ENCODE measurements around the gene COL6A2. TPM values are rescaled to one million over a fixed set of nuclear protein-coding genes. Genes with fewer than 3 reads are reported as not detected.

Gene COL6A2
- total RNA-seq, 5 donors from 2014 or later (not counting 1 experiment from before 2014, with no cell fraction given) = 33.8 to 85.2 (median 60.7) TPM

GRCh38 chr21:46061063-46061462 is 36.8 kb upstream of the COL6A2 start:
- 63% methylated on average over 3 of the region's 6 CpGs for WGBS (ENCODE audit: insufficient coverage)

GRCh38 chr21:46061518-46061917 is 36.4 kb upstream of the COL6A2 start:
- Mint-ChIP-seq H3K4me1 (peaks cover 20 to 30% (median 23%) of the 10 kb centered on the region in 3 donors), H3K9me3 (no peaks in the 10 kb centered on the region), H3K27ac (no peak overlapping the region), H3K4me3 (no peak overlapping the region), H3K27me3 (peaks cover 30 to 70% of the 10 kb centered on the region in 2 donors), H3K36me3 (no peaks in the 10 kb centered on the region)
- Histone ChIP-seq H3K27me3 (replicated peaks in 1 of 2; ENCODE audit: control insufficient read depth in 2 of 2, extremely low read depth in 1 of 2, insufficient read depth in 2 of 2, low read length in 1 of 2) (peaks cover 0 to 90% of the 10 kb centered on the region in 2 experiments), H3K4me1 (ENCODE audit: control insufficient read depth in 1 of 2, extremely low read depth in 1 of 2, insufficient read depth in 2 of 2, low read length in 2 of 2) (peaks cover 5 to 36% of the 10 kb centered on the region in 2 experiments), H3K36me3 (ENCODE audit: control insufficient read depth in 2 of 2, extremely low read depth in 1 of 2, insufficient read depth in 1 of 2, low read length in 1 of 2) (no peaks in the 10 kb centered on the region), H3K27ac (ENCODE audit: low read length) (no peak overlapping the region), H3K9me3 (no peaks in the 10 kb centered on the region), H3K4me3 (ENCODE audit: control insufficient read depth in 1 of 2, extremely low read depth in 1 of 2, low read length in 1 of 2) (no peak overlapping the region)
- WGBS (ENCODE audit: insufficient coverage) = 79% methylated on average over 4 of the region's 6 CpGs
- DNase-seq (peak in 1 of 35 experiments; percentile 3), ATAC-seq (replicated peaks in 1 of 4) (no peak)
- ChIA-PET POLR2A (no interaction called here), CTCF (no interaction called here)

More at GRCh38 chr21:46061063-46061462, 36.8 kb upstream of the COL6A2 start:
- Mint-ChIP-seq H3K27me3 (peaks cover 28 to 68% of the 10 kb centered on the region in 2 donors), H3K27ac (no peak overlapping the region), H3K9me3 (no peaks in the 10 kb centered on the region), H3K36me3 (no peaks in the 10 kb centered on the region), H3K4me1 (peaks cover 19 to 27% (median 22%) of the 10 kb centered on the region in 3 donors), H3K4me3 (no peak overlapping the region)
- Histone ChIP-seq H3K27ac (ENCODE audit: low read length) (no peak overlapping the region), H3K4me3 (ENCODE audit: control insufficient read depth in 1 of 2, extremely low read depth in 1 of 2, low read length in 1 of 2) (no peak overlapping the region), H3K27me3 (replicated peaks in 1 of 2; ENCODE audit: control insufficient read depth in 2 of 2, extremely low read depth in 1 of 2, insufficient read depth in 2 of 2, low read length in 1 of 2) (peaks cover 0 to 90% of the 10 kb centered on the region in 2 experiments), H3K4me1 (ENCODE audit: control insufficient read depth in 1 of 2, extremely low read depth in 1 of 2, insufficient read depth in 2 of 2, low read length in 2 of 2) (peaks cover 5 to 37% of the 10 kb centered on the region in 2 experiments), H3K36me3 (ENCODE audit: control insufficient read depth in 2 of 2, extremely low read depth in 1 of 2, insufficient read depth in 1 of 2, low read length in 1 of 2) (no peaks in the 10 kb centered on the region), H3K9me3 (no peaks in the 10 kb centered on the region)
- no peak for DNase-seq
- CTCF ChIA-PET = no interaction called here
- ATAC-seq (replicated peaks in 1 of 4) = no peak
- POLR2A ChIA-PET = no interaction called here

- no peak overlapping the region for H3K4me3 ChIP-seq (ENCODE audit: control insufficient read depth in 1 of 2, extremely low read depth in 1 of 2, low read length in 1 of 2)
- H3K27ac ChIP-seq (ENCODE audit: low read length) = no peak overlapping the region
- H3K27me3 Mint-ChIP-seq = peaks cover 30 to 70% of the 10 kb centered on the region in 2 donors
- ChIA-PET POLR2A (no interaction called here), CTCF (no interaction called here)
- no peaks in the 10 kb centered on the region for H3K9me3 ChIP-seq
- peaks cover 5 to 32% of the 10 kb centered on the region in 2 experiments for H3K4me1 ChIP-seq (ENCODE audit: control insufficient read depth in 1 of 2, extremely low read depth in 1 of 2, insufficient read depth in 2 of 2, low read length in 2 of 2)
- no peaks in the 10 kb centered on the region for H3K9me3 Mint-ChIP-seq
- no peaks in the 10 kb centered on the region for H3K36me3 Mint-ChIP-seq
- H3K27ac Mint-ChIP-seq = no peak overlapping the region
- H3K36me3 ChIP-seq (ENCODE audit: control insufficient read depth in 2 of 2, extremely low read depth in 1 of 2, insufficient read depth in 1 of 2, low read length in 1 of 2) = no peaks in the 10 kb centered on the region
- ATAC-seq (replicated peaks in 1 of 4) (no peak), DNase-seq (no peak)
- H3K4me1 Mint-ChIP-seq = peaks cover 19 to 30% (median 22%) of the 10 kb centered on the region in 3 donors
- H3K27me3 ChIP-seq (replicated peaks in 1 of 2; ENCODE audit: control insufficient read depth in 2 of 2, extremely low read depth in 1 of 2, insufficient read depth in 2 of 2, low read length in 1 of 2) = peaks cover 0 to 90% of the 10 kb centered on the region in 2 experiments
- WGBS (ENCODE audit: insufficient coverage) = 100% methylated on average over 3 of the region's 5 CpGs
- H3K4me3 Mint-ChIP-seq = no peak overlapping the region
These were observed 36.0 kb upstream of the COL6A2 start for GRCh38 chr21:46061950-46062349.

GRCh38 chr21:46062471-46063211 is 35.3 kb upstream of the COL6A2 start:
- ChIA-PET POLR2A (no interaction called here), CTCF (no interaction called here)
- Mint-ChIP-seq H3K9me3 (no peaks in the 10 kb centered on the region), H3K4me1 (peaks cover 13 to 23% (median 15%) of the 10 kb centered on the region in 3 donors), H3K4me3 (no peak overlapping the region), H3K36me3 (no peaks in the 10 kb centered on the region), H3K27me3 (peaks cover 30 to 64% of the 10 kb centered on the region in 2 donors), H3K27ac (no peak overlapping the region)
- WGBS (ENCODE audit: insufficient coverage) = 78% methylated on average over 3 of the region's 5 CpGs
- Histone ChIP-seq H3K27ac (ENCODE audit: low read length) (no peak overlapping the region), H3K27me3 (replicated peaks in 1 of 2; ENCODE audit: control insufficient read depth in 2 of 2, extremely low read depth in 1 of 2, insufficient read depth in 2 of 2, low read length in 1 of 2) (peaks cover 0 to 88% of the 10 kb centered on the region in 2 experiments), H3K4me1 (ENCODE audit: control insufficient read depth in 1 of 2, extremely low read depth in 1 of 2, insufficient read depth in 2 of 2, low read length in 2 of 2) (peaks cover under 1 to 25% of the 10 kb centered on the region in 2 experiments), H3K36me3 (ENCODE audit: control insufficient read depth in 2 of 2, extremely low read depth in 1 of 2, insufficient read depth in 1 of 2, low read length in 1 of 2) (no peaks in the 10 kb centered on the region), H3K4me3 (ENCODE audit: control insufficient read depth in 1 of 2, extremely low read depth in 1 of 2, low read length in 1 of 2) (no peak overlapping the region), H3K9me3 (no peaks in the 10 kb centered on the region)
- DNase-seq = no peak
- ATAC-seq (replicated peaks in 1 of 4) = no peak

- Mint-ChIP-seq H3K4me1 (peaks cover 11 to 20% (median 12%) of the 10 kb centered on the region in 3 donors), H3K4me3 (no peak overlapping the region), H3K27ac (no peak overlapping the region), H3K36me3 (no peaks in the 10 kb centered on the region), H3K9me3 (no peaks in the 10 kb centered on the region), H3K27me3 (peaks cover 26 to 62% of the 10 kb centered on the region in 2 donors)
- WGBS (ENCODE audit: insufficient coverage) = 80% methylated on average over 1 of the region's 4 CpGs
- ChIA-PET CTCF (no interaction called here), POLR2A (no interaction called here)
- Histone ChIP-seq H3K36me3 (ENCODE audit: control insufficient read depth in 2 of 2, extremely low read depth in 1 of 2, insufficient read depth in 1 of 2, low read length in 1 of 2) (no peaks in the 10 kb centered on the region), H3K4me3 (ENCODE audit: control insufficient read depth in 1 of 2, extremely low read depth in 1 of 2, low read length in 1 of 2) (no peak overlapping the region), H3K27me3 (replicated peaks in 1 of 2; ENCODE audit: control insufficient read depth in 2 of 2, extremely low read depth in 1 of 2, insufficient read depth in 2 of 2, low read length in 1 of 2) (peaks cover 0 to 84% of the 10 kb centered on the region in 2 experiments), H3K4me1 (ENCODE audit: control insufficient read depth in 1 of 2, extremely low read depth in 1 of 2, insufficient read depth in 2 of 2, low read length in 2 of 2) (peaks cover 0 to 19% of the 10 kb centered on the region in 2 experiments), H3K27ac (ENCODE audit: low read length) (no peak overlapping the region), H3K9me3 (no peaks in the 10 kb centered on the region)
- peak in 2 of 35 experiments; percentile 1 to 7 for DNase-seq
- no peak for ATAC-seq (replicated peaks in 1 of 4)
These were observed 34.7 kb upstream of the COL6A2 start for GRCh38 chr21:46063227-46063626.

GRCh38 chr21:46063734-46064680 is 33.9 kb upstream of the COL6A2 start:
- H3K9me3 Mint-ChIP-seq = no peaks in the 10 kb centered on the region
- peaks cover 22 to 54% of the 10 kb centered on the region in 2 donors for H3K27me3 Mint-ChIP-seq
- DNase-seq (peak in 1 of 35 experiments; percentile 5), ATAC-seq (replicated peaks in 1 of 4) (no peak)
- 81% methylated on average over 29 of the region's 30 CpGs for WGBS (ENCODE audit: insufficient coverage)
- Histone ChIP-seq H3K36me3 (ENCODE audit: control insufficient read depth in 2 of 2, extremely low read depth in 1 of 2, insufficient read depth in 1 of 2, low read length in 1 of 2) (no peaks in the 10 kb centered on the region), H3K4me1 (ENCODE audit: control insufficient read depth in 1 of 2, extremely low read depth in 1 of 2, insufficient read depth in 2 of 2, low read length in 2 of 2) (peaks cover 0 to 16% of the 10 kb centered on the region in 2 experiments), H3K27me3 (replicated peaks in 1 of 2; ENCODE audit: control insufficient read depth in 2 of 2, extremely low read depth in 1 of 2, insufficient read depth in 2 of 2, low read length in 1 of 2) (peaks cover 0 to 78% of the 10 kb centered on the region in 2 experiments), H3K9me3 (no peaks in the 10 kb centered on the region), H3K4me3 (ENCODE audit: control insufficient read depth in 1 of 2, extremely low read depth in 1 of 2, low read length in 1 of 2) (no peak overlapping the region), H3K27ac (ENCODE audit: low read length) (no peak overlapping the region)
- peaks cover 6 to 13% (median 6%) of the 10 kb centered on the region in 3 donors for H3K4me1 Mint-ChIP-seq
- no peak overlapping the region for H3K27ac Mint-ChIP-seq
- ChIA-PET CTCF (no interaction called here), POLR2A (no interaction called here)
- no peaks in the 10 kb centered on the region for H3K36me3 Mint-ChIP-seq
- no peak overlapping the region for H3K4me3 Mint-ChIP-seq
